CD4-positive, alpha-beta T cell treated with Interferon alpha-2 for 1 hour (primary cell): ENCODE data around the gene PNKD.
"Not testable (repeated sequence)": the region's sequence is repeated elsewhere in the genome, so short reads cannot be mapped to it uniquely, and the experiment has no call there.

Source experiments
- DNase-seq, 2 donors: peaks; one replicate each; pipeline ENCODE4 v3.0.0-alpha.2; 2020 to 2022

Gene PNKD

GRCh38 chr2:218257390-218257981 lies 12.8 kb upstream of the PNKD start:
- peak; percentile 71 to 82 for DNase-seq

- no peak for DNase-seq
These were observed 11.0 kb upstream of the PNKD start for GRCh38 chr2:218259099-218259961.

- DNase-seq: no peak
These were observed 10.2 kb upstream of the PNKD start for GRCh38 chr2:218260166-218260565.

DNA sequence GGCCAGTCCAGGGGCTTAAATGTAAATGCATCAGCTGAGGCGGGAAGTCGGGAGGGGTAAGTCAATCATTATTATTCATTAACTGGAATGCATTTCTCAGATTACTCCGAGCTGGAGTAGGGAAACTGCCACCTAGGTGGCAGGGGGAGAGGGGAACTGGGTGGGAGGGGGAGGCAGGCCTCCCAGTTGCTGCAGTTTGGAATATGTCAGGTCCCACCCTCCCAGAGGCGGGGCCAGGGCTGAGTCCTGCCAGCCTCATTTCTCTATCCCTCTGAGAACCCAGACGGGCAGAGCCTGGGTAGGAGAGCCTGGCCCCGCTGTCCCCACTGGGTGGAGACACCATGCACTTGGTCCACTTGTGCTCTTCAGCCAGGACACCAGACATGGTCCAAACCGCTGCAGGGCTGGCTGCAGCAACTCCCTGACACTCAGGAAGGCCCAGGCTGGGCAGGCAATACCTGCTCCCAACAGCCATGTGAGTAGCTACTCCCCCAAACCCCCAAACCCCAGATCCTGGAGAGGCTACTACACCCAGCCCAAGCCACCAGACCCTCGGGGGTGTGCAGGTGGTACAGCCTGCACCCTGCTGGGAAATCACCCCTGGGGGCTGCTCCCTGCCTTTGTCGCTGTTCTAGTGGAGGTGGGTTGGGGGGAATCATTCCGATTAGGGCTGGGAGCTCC lies 9.4 kb upstream of the PNKD start, which contains the start of gene GPBAR1:
Gene GPBAR1, plus strand, starts transcription at position 274 of the 681 bp plus-strand sequence. CDS start 1,710 bp downstream, outside the sequence.
- DNase-seq: no peak

DNA sequence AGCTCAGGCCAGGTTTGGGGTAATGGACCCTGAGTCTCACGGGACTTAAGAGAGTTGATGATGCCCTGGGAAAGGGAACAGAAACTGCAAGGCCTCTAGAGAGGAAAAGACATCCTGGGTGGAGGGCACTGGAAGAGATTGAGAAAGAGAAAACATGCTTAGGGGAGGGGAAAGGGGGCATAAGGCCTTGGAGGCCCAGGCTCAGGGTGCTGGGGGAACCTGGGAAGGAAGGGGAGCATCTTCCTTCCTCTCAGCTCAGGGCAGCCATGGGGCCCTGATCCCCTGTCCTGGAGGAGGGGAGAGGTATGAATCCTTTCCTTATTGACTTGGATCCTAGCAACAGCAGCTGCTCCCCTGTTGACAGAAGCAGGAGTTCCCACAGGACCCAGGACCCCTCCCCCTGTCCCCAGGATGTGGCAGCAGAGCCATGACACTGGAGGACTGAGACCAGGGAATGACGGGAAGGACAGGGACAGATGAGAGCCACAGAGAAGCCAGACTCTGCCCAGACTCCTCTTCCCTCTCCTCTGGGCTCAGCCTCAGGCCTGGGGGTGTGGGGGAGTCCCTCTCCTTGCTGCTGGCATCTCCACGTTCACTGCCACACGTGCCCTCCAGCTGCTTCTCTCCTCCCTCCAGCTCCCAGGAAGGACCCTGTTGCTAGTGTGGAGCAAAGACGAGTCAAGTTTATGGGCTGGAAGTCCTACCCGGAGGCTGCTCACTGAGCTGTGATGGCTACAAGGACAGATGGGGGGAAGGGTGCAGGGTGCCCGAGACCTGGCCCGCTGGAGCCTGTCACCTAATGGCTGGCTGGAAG lies 8.7 kb upstream of the PNKD start:
- no peak for DNase-seq

- no peak for DNase-seq
These were observed 8.1 kb upstream of the PNKD start for GRCh38 chr2:218262237-218262600.

DNA sequence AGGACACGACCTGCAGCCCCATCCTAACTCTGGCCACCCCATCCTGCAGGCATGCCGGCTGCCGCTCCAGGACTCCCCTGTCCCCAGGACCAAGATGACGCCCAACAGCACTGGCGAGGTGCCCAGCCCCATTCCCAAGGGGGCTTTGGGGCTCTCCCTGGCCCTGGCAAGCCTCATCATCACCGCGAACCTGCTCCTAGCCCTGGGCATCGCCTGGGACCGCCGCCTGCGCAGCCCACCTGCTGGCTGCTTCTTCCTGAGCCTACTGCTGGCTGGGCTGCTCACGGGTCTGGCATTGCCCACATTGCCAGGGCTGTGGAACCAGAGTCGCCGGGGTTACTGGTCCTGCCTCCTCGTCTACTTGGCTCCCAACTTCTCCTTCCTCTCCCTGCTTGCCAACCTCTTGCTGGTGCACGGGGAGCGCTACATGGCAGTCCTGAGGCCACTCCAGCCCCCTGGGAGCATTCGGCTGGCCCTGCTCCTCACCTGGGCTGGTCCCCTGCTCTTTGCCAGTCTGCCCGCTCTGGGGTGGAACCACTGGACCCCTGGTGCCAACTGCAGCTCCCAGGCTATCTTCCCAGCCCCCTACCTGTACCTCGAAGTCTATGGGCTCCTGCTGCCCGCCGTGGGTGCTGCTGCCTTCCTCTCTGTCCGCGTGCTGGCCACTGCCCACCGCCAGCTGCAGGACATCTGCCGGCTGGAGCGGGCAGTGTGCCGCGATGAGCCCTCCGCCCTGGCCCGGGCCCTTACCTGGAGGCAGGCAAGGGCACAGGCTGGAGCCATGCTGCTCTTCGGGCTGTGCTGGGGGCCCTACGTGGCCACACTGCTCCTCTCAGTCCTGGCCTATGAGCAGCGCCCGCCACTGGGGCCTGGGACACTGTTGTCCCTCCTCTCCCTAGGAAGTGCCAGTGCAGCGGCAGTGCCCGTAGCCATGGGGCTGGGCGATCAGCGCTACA lies 7.4 kb upstream of the PNKD start:
- DNase-seq: no peak

- DNase-seq: peak in 1 of 2 donors; percentile 28
These were observed 6.3 kb upstream of the PNKD start for GRCh38 chr2:218263817-218264641.

- no peak for DNase-seq
These were observed 5.4 kb upstream of the PNKD start for GRCh38 chr2:218264773-218265561.

DNA sequence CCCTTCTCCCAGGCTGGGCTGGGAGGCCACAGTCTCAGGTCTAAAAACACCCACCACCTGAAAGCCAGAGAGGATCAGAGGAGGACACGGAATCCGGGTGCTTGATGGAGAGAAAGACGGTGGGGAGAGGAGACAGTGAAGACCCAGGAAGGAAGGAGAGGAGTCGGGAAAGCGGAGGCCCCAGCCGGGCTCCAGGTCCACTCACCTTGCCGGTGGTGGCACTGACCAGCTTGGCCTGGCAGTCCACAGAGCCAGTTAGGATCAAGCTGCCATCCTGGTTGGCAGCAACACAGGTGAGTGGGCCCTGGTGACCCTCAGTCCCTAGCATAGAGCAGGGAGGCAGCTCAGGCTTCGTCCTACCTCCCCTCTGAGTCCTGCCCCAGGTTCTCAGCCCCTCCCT lies 4.7 kb upstream of the PNKD start:
- DNase-seq: no peak

GRCh38 chr2:218266316-218266979 lies 3.9 kb upstream of the PNKD start:
- DNase-seq: no peak

DNA sequence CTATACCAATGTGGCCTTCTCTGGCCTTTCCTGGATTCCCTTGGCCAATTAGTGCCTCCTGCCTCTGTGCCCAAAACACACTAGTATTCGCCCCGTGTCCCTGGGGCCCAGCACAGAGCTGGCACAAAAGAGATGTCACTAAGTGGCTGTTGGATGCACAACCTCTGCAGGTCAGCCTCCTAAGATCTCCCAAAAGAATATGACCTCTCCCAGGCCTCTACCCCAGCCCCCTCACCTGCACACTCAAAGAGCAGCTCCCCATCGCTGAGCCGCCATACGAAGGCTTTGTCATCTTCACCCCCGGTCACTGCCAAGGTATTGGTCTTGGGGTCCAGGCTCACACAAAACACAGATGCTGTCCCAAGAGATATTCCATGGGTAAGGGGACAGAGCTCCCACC lies 3.1 kb upstream of the PNKD start:
- no peak for DNase-seq

DNA sequence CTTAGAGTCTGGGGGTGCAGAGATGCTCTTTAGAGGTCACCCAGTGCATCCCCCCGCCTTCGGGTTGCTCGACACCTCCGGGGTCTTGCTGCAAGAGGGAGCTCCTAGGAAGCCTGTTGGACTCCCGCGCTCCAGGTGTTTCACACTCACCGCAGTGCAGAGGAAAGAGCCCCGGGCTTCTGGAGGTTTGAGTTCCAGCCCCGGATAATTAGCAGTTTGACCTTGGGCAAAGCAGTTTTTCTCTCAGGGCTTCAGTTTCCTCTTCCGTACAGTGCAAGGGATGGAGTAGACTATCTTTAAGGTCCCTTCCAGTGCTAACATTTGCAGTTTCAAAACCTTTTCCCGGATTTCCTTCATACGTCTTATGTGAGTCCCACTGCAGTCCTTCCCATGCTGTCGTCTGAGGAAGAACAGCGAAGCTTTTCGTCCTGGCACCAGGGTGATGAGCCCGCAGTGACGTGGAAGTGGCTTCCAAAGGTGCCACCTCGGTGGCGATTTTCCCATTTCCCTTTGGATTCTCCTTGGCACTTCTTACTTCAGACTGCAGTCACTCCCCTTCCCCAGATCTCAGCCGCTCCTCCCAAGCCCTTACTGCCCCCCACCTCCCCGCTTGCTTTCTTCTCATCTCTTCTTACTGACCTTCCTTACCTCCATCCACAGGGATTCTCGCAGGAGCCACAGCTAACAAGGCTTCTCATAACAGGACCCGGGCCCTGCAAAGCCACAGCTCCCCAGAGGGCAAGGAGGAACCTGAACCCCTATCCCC lies 585 bp downstream of the PNKD start:
- DNase-seq: no peak

DNA sequence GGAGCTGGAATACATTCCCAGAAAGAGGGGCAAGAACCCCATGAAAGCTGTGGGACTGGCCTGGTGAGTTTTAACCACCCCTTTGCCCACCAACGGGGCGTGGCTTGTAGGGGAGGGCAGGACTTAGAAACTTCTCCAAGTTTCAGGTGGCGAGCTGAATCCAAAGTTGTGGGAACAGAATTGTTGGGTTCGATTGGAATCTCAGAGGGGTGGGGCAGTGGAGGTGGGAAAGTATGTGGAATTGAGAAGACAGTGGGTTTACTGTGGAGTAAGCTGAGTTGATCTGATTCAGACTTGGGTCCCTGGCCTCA lies 1.1 kb downstream of the PNKD start:
- no peak for DNase-seq

- DNase-seq: no peak
These were observed 1.7 kb downstream of the PNKD start for GRCh38 chr2:218271865-218272530.

GRCh38 chr2:218272531-218273212 lies 2.4 kb downstream of the PNKD start:
- DNase-seq: peak; percentile 85 to 86

DNA sequence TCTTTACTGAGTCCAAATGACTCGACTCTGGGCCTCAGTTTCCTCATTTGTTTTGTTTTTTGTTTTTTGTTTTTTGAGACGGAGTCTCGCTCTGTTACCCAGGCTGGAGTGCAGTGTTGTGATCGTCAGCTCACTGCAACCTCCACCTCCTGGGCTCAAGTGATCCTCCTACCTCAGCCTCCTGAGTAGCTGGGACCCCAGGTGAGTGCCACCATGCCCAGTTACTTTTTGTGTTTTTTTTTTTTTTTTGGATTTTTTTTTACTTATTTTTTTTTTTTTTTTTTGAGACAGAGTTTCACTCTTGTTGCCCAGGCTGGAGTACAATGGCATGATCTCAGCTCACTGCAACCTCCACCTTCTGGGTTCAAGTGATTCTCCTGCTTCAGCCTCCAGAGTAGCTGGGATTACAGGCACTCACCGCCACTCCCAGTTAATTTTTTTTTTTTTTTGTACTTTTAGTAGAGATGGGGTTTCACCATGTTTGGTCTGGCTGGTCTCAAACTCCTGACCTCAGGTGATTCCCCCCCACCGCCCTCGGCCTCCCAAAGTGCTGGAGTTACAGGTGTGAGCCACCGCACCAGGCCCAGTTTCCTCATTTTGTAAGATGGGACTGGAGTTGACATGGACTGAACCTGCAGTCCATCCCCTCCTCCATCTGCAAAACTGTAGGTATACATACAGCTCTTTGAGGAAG lies 3.0 kb downstream of the PNKD start:
- not testable (repeated sequence) for DNase-seq
